GM23338 (cell line): Measurements from ENCODE around the gene GGN. TPM values are rescaled to one million over a fixed set of nuclear protein-coding genes. Genes with fewer than 3 reads are reported as not detected.

Experiments used
- ATAC-seq: fragments of 200-7000 bp; cut with Tn5 transposase; 3 replicates; pipeline ENCODE4 v1.9.1; 2020
- DNase-seq: peaks from one replicate; pipeline ENCODE4 v3.0.0-alpha.2; 2015; ENCODE audit warnings: low spot score
- H2AFZ ChIP-seq: fragments of 200-600 bp; sonication (generic); 2 replicates; pipeline ENCODE4 v1.8.0; 2016; ENCODE audit warnings: antibody characterized with exemption, mild to moderate bottlenecking, moderate library complexity
- H3F3A ChIP-seq: fragments of 200-600 bp; sonication (generic); replicated peaks from 2 replicates; pipeline ENCODE4 v1.8.0; 2017; ENCODE audit warnings: antibody characterized with exemption, mixed run types, low read depth
- H3K27ac ChIP-seq: fragments of 200-600 bp; sonication (generic); 2 replicates; pipeline ENCODE4 v1.6.1; 2016; ENCODE audit warnings: low read depth
- H3K27me3 ChIP-seq: fragments of 200-600 bp; sonication (generic); 2 replicates; pipeline ENCODE4 v1.8.0; 2016; ENCODE audit warnings: mild to moderate bottlenecking, mixed run types, moderate library complexity; ENCODE audit not compliant: insufficient read depth
- H3K36me3 ChIP-seq: fragments of 200-600 bp; sonication (generic); 2 replicates; pipeline ENCODE4 v1.8.0; 2016; ENCODE audit warnings: mild to moderate bottlenecking; ENCODE audit not compliant: insufficient read depth
- H3K4me1 ChIP-seq: fragments of 200-600 bp; sonication (generic); 2 replicates; pipeline ENCODE4 v1.8.0; 2016; ENCODE audit warnings: mild to moderate bottlenecking, moderate library complexity; ENCODE audit not compliant: insufficient read depth
- H3K4me2 ChIP-seq: fragments of 200-600 bp; sonication (generic); 2 replicates; pipeline ENCODE4 v1.7.1; 2017; ENCODE audit warnings: mixed run types
- H3K4me3 ChIP-seq: fragments of 200-600 bp; sonication (generic); 2 replicates; pipeline ENCODE4 v1.6.1; 2016; ENCODE audit warnings: mixed run types
- H3K79me2 ChIP-seq: fragments of 200-600 bp; sonication (generic); replicated peaks from 2 replicates; pipeline ENCODE4 v1.8.0; 2017; ENCODE audit warnings: mild to moderate bottlenecking; ENCODE audit not compliant: insufficient read depth
- H3K9me2 ChIP-seq: fragments of 200-600 bp; sonication (generic); 2 replicates; pipeline ENCODE4 v1.8.0; 2017; ENCODE audit not compliant: insufficient read depth
- H4K20me1 ChIP-seq: fragments of 200-600 bp; sonication (generic); replicated peaks from 2 replicates; pipeline ENCODE4 v1.8.0; 2017; ENCODE audit warnings: mild to moderate bottlenecking; ENCODE audit not compliant: insufficient read depth
- H3K27ac Mint-ChIP-seq: 2 replicates; pipeline ENCODE4 v1.8.0; 2020; ENCODE audit warnings: inconsistent platforms, mild to moderate bottlenecking, moderate library complexity, mixed read lengths
- H3K27me3 Mint-ChIP-seq: 3 replicates; pipeline ENCODE4 v1.8.0; 2022; ENCODE audit warnings: low read depth, mild to moderate bottlenecking, moderate library complexity, mixed read lengths, inconsistent platforms; ENCODE audit not compliant: insufficient read depth, poor library complexity
- H3K36me3 Mint-ChIP-seq: 3 replicates; pipeline ENCODE4 v1.8.0; 2021; ENCODE audit warnings: low read depth, mild to moderate bottlenecking, inconsistent platforms, moderate library complexity, mixed read lengths
- H3K4me1 Mint-ChIP-seq: 3 replicates; pipeline ENCODE4 v1.8.0; 2020; ENCODE audit warnings: mild to moderate bottlenecking, inconsistent platforms, mixed read lengths
- H3K4me3 Mint-ChIP-seq: 3 replicates; pipeline ENCODE4 v1.8.0; 2021; ENCODE audit warnings: moderate library complexity, mild to moderate bottlenecking, inconsistent platforms, mixed read lengths
- H3K9me3 Mint-ChIP-seq: 3 replicates; pipeline ENCODE4 v1.8.0; 2020; ENCODE audit warnings: moderate library complexity, mild to moderate bottlenecking, inconsistent platforms, mixed read lengths
- CREB1 ChIP-seq: fragments of 250-450 bp; sonication (Bioruptor Pico); IDR thresholded peaks from 2 replicates; pipeline ENCODE4 v1.5.0; 2020; ENCODE audit warnings: low read depth, mild to moderate bottlenecking, moderate library complexity
- ETS1 ChIP-seq: IDR thresholded peaks from 2 replicates; pipeline ENCODE4 v1.6.1; 2016; ENCODE audit warnings: antibody characterized with exemption
- EZH2 ChIP-seq: fragments of 200-600 bp; sonication (generic); IDR thresholded peaks from one replicate; pipeline ENCODE4 v1.8.0; 2017; ENCODE audit warnings: antibody characterized with exemption, mild to moderate bottlenecking, low read depth; ENCODE audit not compliant: unreplicated experiment
- EZH2phosphoT487 ChIP-seq: fragments of 200-600 bp; sonication (generic); IDR thresholded peaks from one replicate; pipeline ENCODE4 v1.8.1; 2018; ENCODE audit warnings: antibody characterized with exemption; ENCODE audit not compliant: unreplicated experiment
- JUNB ChIP-seq: IDR thresholded peaks from one replicate; pipeline ENCODE4 v1.6.1; 2016; ENCODE audit warnings: antibody characterized with exemption; ENCODE audit not compliant: unreplicated experiment
- NANOG ChIP-seq: IDR thresholded peaks from 2 replicates; pipeline ENCODE4 v1.6.1; 2016; ENCODE audit warnings: antibody characterized with exemption, borderline replicate concordance
- POLR2AphosphoS5 ChIP-seq: IDR thresholded peaks from 2 replicates; pipeline ENCODE4 v1.6.1; 2016; ENCODE audit warnings: antibody characterized with exemption, low read depth
- STAT1 ChIP-seq: IDR thresholded peaks from one replicate; pipeline ENCODE4 v1.6.1; 2016; ENCODE audit warnings: antibody characterized with exemption; ENCODE audit not compliant: unreplicated experiment
- ZNF114 ChIP-seq: fragments of 250-450 bp; sonication (Bioruptor Pico); IDR thresholded peaks from 2 replicates; pipeline ENCODE4 v1.5.0; 2020; ENCODE audit warnings: mild to moderate bottlenecking, moderate library complexity
- ZNF331 ChIP-seq: fragments of 250-450 bp; sonication (Bioruptor Pico); IDR thresholded peaks from 2 replicates; pipeline ENCODE4 v1.5.0; 2020; ENCODE audit warnings: low read depth, mild to moderate bottlenecking, moderate library complexity
- polyA plus RNA-seq: library from polyadenylated mRNA; unstranded; fragments of >200 nt; fragmentation: Nextera tagmentation; extraction: Ambion mirVana; gene quantifications from 2 replicates; pipeline ENCODE4 v1.2.1, GENCODE V29; 2016
- total RNA-seq: library from RNA; depleted of rRNA; stranded (reverse); fragments of >200 nt; shearing (Covaris generic); gene quantifications from 2 replicates; pipeline ENCODE4 v1.2.3, GENCODE V29; 2014
- TF ChIP-seq, protein P1 (sequence below): IDR thresholded peaks from one replicate; pipeline ENCODE4 v1.6.1; 2018; ENCODE audit warnings: antibody characterized with exemption; ENCODE audit not compliant: unreplicated experiment
- TF ChIP-seq, protein P2 (sequence below), 2 experiments: fragments of 200-600 bp in 1 of 2; sonication (generic) in 1 of 2; conservative IDR thresholded peaks; 2 replicates each; pipeline versions ENCODE4 v1.5.1 to v1.6.1; 2016 to 2017; ENCODE audit warnings: antibody characterized with exemption in 2 of 2, low read depth in 2 of 2, mild to moderate bottlenecking in 2 of 2, moderate library complexity in 1 of 2

GGN gene
- total and polyA plus RNA-seq, 2 experiments from 2014 or later = 0.14 to 1.5 TPM

GRCh38 chr19:38381138-38381537 is 6.7 kb downstream of the GGN start (continued):
- no peak for TF ChIP-seq NANOG
- no peak for TF ChIP-seq JUNB
- TF ChIP-seq, protein P1, sequence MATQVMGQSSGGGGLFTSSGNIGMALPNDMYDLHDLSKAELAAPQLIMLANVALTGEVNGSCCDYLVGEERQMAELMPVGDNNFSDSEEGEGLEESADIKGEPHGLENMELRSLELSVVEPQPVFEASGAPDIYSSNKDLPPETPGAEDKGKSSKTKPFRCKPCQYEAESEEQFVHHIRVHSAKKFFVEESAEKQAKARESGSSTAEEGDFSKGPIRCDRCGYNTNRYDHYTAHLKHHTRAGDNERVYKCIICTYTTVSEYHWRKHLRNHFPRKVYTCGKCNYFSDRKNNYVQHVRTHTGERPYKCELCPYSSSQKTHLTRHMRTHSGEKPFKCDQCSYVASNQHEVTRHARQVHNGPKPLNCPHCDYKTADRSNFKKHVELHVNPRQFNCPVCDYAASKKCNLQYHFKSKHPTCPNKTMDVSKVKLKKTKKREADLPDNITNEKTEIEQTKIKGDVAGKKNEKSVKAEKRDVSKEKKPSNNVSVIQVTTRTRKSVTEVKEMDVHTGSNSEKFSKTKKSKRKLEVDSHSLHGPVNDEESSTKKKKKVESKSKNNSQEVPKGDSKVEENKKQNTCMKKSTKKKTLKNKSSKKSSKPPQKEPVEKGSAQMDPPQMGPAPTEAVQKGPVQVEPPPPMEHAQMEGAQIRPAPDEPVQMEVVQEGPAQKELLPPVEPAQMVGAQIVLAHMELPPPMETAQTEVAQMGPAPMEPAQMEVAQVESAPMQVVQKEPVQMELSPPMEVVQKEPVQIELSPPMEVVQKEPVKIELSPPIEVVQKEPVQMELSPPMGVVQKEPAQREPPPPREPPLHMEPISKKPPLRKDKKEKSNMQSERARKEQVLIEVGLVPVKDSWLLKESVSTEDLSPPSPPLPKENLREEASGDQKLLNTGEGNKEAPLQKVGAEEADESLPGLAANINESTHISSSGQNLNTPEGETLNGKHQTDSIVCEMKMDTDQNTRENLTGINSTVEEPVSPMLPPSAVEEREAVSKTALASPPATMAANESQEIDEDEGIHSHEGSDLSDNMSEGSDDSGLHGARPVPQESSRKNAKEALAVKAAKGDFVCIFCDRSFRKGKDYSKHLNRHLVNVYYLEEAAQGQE = no peak
- no peak for TF ChIP-seq STAT1
- no peak for TF ChIP-seq CREB1 (CRISPR knock-in tag)
- TF ChIP-seq EZH2 = no peak
- TF ChIP-seq ETS1 = no peak
- TF ChIP-seq EZH2phosphoT487 = no peak
- TF ChIP-seq POLR2AphosphoS5 = no peak

GRCh38 chr19:38378866-38379265 is 9.0 kb downstream of the GGN start:
- Histone ChIP-seq H3K36me3 (peaks cover 20% of the 10 kb centered on the region), H4K20me1 (peaks cover 17% of the 10 kb centered on the region), H3K27me3 (no peaks in the 10 kb centered on the region), H3K4me2 (no peak overlapping the region), H2AFZ (no peak overlapping the region), H3K79me2 (peaks cover 29% of the 10 kb centered on the region), H3K27ac (no peak overlapping the region), H3F3A (peaks cover under 1% of the 10 kb centered on the region), H3K4me3 (no peak overlapping the region), H3K4me1 (peaks cover 7% of the 10 kb centered on the region; the same call in 1 of the 2 replicates), H3K9me2 (no peaks in the 10 kb centered on the region)
- ATAC-seq (no peak), DNase-seq (no peak)
- H3K4me1 Mint-ChIP-seq = peaks cover 14% of the 10 kb centered on the region
- no peaks in the 10 kb centered on the region for H3K9me3 Mint-ChIP-seq
- no peak overlapping the region for H3K27ac Mint-ChIP-seq
- H3K4me3 Mint-ChIP-seq = no peak overlapping the region
- peaks cover 51% of the 10 kb centered on the region for H3K36me3 Mint-ChIP-seq
- peaks cover 11% of the 10 kb centered on the region for H3K27me3 Mint-ChIP-seq
- no peak for TF ChIP-seq EZH2phosphoT487
- TF ChIP-seq, protein P1 = no peak
- TF ChIP-seq CREB1 (CRISPR knock-in tag) = no peak
- TF ChIP-seq ZNF331 (CRISPR knock-in tag) = no peak
- no peak for TF ChIP-seq EZH2
- TF ChIP-seq STAT1 = no peak
- no peak for TF ChIP-seq NANOG
- no peak for TF ChIP-seq JUNB
- TF ChIP-seq, protein P2, sequence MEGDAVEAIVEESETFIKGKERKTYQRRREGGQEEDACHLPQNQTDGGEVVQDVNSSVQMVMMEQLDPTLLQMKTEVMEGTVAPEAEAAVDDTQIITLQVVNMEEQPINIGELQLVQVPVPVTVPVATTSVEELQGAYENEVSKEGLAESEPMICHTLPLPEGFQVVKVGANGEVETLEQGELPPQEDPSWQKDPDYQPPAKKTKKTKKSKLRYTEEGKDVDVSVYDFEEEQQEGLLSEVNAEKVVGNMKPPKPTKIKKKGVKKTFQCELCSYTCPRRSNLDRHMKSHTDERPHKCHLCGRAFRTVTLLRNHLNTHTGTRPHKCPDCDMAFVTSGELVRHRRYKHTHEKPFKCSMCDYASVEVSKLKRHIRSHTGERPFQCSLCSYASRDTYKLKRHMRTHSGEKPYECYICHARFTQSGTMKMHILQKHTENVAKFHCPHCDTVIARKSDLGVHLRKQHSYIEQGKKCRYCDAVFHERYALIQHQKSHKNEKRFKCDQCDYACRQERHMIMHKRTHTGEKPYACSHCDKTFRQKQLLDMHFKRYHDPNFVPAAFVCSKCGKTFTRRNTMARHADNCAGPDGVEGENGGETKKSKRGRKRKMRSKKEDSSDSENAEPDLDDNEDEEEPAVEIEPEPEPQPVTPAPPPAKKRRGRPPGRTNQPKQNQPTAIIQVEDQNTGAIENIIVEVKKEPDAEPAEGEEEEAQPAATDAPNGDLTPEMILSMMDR (conservative IDR thresholded peaks at IDR 0.05; ENCODE audit: low read depth in 2 of 2) = no peak
- TF ChIP-seq ZNF114 (CRISPR knock-in tag) = no peak
- no peak for TF ChIP-seq ETS1
